ENCODE measurements around the gene PBRM1. TPM values are rescaled to one million over a fixed set of nuclear protein-coding genes. Genes with fewer than 3 reads are reported as not detected.
"Not testable (repeated sequence)": the region's sequence is repeated elsewhere in the genome, so short reads cannot be mapped to it uniquely, and the experiment has no call there.

The PBRM1 gene
- total RNA-seq, 2 experiments from 2014 or later = 52.3 to 59.2 TPM

DNA sequence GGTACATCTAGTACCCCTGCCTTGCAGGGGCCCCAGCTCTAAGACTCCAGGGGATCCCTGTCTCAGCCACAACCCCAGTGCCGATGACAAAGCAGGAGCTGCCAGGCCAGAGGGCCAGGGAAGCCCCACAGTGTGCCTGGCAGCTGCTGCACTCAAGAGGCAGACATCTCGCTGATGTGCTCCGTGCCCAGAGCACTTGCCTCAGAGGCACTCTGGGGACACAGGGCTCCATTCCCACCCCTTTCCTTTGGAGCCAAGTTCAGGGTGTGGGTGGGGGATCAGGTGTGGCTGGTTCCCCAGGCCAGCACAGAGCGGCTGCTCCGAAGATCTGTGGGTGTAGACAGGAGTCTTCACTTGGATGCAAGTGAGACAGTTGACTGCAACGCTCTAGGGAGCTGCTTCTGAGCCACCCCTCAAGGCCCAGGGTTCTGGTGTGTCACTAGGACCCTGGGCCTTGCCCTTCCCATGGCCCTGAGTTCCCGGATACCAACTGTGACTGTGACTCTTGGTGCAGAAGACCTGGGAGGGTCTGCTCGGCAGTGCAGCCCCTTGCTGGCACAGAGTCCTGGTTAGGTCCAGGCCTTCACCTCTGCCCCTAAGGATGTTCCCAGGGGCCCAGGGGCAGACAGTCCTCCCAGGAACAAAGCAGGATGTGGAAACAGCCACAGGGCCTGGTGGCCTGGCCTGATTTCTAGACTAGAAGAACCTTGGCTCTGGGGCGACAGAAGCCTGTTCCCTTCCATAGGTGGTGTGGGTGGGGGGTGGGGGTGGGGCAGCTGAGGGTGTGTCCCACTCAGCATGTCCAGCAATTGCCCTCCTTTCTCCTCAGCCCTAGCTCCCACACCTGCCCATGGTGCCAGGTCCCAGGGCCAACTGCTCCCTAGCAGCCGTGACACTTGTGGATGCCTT, 154.5 kb downstream of the PBRM1 start:
- Mint-ChIP-seq H3K27ac (no peak overlapping the region), H3K36me3 (no peaks in the 10 kb centered on the region), H3K27me3 (no peaks in the 10 kb centered on the region), H3K4me1 (ENCODE audit: low read depth) (peaks cover 16% of the 10 kb centered on the region), H3K9me3 (no peaks in the 10 kb centered on the region), H3K4me3 (no peak overlapping the region)
- intact Hi-C loops (cut with micrococcal nuclease) = loop anchor here (10.0 kb wide), 5 partner anchors 246 to 1354 kb away; partner anchors contain the start of genes ACTR8, DUSP7, GLYCTK and SFMBT1
- CTCF ChIA-PET = no interaction called here
- POLR2A ChIA-PET = no interaction called here
- no peak for DNase-seq

DNA sequence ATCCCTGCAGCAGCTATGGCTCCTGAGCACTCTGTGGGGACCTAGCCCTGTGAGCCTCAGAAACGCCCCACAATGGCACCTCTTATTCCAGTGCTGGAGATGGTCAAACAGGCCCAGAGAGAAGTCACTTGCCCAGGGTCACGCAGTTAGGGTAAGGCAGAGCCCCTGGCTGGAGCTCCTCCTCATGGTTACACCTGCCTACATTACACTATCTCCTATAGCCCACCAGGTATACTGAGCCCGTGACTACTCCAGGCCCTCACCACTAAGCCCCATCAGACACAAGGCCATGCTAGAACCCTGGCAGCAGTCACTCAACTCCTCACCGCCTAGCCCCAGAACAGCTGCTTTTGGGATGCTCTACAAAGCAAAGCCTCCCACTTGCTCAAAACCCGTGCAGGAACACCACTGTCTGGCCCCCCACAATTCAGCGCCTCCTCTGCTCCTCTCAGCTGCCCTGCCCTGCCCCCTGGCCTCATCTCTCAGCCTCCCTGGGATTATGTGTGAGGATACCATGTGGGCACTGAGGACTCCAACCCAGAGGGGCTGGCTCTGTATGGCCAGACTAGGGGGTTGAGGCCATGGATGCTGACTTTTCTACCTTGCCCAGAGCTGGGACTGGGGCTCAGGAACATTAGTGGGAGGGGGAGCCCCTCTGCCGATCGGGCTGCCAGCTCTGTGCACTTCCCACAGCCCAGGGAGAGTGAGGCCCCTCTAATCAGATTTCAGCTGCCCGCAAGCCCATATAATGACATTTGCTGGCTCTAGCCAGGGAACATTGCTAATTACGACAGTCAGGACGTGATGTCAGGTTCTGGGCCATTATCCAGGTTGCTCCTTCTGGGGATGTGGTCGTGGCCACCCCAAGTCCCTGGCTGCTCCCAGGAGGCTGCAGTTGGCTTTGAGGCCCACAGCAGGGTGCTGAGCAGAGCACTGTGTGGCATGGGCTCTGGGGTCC, 156.1 kb downstream of the PBRM1 start:
- H3K4me3 Mint-ChIP-seq = no peak overlapping the region
- H3K9me3 Mint-ChIP-seq = no peaks in the 10 kb centered on the region
- no peak for DNase-seq
- intact Hi-C loops (cut with micrococcal nuclease) = loop anchor here (10.0 kb wide), 5 partner anchors 245 to 1355 kb away; partner anchors contain the start of genes ACTR8, DUSP7, GLYCTK and SFMBT1
- H3K27ac Mint-ChIP-seq = no peak overlapping the region
- H3K4me1 Mint-ChIP-seq (ENCODE audit: low read depth) = peaks cover 7% of the 10 kb centered on the region
- ChIA-PET POLR2A (no interaction called here), CTCF (no interaction called here)
- H3K36me3 Mint-ChIP-seq = no peaks in the 10 kb centered on the region
- H3K27me3 Mint-ChIP-seq = no peaks in the 10 kb centered on the region

DNA sequence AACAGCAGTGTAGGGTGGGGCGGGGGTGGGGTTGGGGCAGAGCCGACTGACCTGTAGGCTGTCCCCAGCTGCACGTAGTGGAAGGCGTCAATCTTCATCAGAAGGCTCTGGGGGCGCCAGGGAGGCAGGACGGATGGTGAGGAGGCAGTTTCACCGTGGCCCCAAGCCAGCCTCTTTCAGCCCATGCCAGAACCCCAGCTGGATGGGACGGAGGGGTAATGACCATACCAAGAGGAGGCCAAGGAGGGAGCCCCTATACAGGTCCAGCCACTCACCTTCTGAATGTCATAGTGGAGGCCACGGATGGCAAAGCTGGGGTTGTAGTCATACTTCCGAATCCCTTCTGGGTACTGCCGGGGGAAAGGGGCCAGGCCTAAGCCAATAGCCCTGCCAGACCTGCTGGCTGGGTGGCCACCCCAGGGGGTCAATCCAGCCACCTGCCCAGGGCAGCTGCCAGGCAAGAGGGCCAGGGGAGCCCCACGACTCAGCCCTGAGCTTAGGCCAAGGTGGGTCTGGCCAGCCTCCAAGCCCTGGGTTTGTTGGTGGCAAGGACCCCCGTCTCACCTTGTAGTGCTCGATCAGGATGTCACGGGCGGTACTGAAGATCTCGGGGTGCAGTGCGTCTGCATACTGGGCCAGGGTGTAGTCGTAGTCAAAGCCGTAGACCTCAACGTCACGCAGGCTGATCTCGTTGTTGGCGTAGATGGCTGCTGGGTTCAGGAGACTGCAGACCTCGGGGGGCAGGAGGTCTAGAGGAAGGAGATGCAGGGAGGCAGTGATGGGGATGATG, 156.9 kb downstream of the PBRM1 start:
- Mint-ChIP-seq H3K4me1 (ENCODE audit: low read depth) (peaks cover 7% of the 10 kb centered on the region), H3K27ac (no peak overlapping the region), H3K4me3 (no peak overlapping the region), H3K36me3 (peaks cover 7% of the 10 kb centered on the region), H3K27me3 (no peaks in the 10 kb centered on the region), H3K9me3 (no peaks in the 10 kb centered on the region)
- DNase-seq = no peak
- ChIA-PET CTCF (no interaction called here), POLR2A (no interaction called here)
- intact Hi-C loops (cut with micrococcal nuclease) = no loop called here

DNA sequence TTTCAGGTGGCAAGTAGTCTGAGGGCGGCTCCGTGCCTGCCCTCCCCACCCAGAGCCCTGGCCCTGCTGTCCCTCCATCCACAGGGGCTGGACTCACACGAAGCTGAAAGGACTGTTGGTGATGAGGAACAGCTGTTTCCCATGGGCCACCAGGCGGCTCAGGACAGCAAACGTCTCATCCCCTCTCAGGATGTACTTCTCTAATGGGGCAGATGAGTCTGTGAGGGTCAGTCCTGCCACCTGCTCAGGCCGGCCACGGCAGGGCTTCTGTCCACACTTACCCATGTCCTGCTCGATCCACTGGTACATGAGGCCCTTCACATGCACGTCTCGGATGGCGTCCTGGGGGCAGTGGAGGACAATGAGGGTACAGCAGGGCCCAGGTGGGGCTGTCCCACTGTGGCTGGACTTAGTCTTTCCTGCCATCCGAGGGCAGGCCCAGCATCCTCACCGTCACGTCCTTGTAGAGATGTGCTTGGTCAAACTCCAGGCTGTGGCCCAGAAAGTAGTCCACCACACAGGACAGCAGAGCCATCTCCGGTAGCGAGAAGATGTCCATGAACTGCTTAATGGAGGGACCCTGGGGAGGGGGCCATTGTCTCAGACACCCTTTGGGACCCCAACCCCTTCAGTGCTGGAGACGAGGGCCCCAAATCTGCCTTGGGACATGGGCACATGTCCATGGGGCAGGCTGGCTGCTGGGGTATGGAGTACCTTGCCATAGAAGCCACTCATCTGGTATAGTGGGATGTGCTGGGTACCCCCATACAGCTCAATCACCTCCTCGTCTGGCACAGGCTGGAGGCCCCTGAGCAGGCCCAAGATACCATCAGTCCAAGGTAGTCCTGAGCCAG, 157.8 kb downstream of the PBRM1 start:
- Mint-ChIP-seq H3K27ac (no peak overlapping the region), H3K36me3 (peaks cover 7% of the 10 kb centered on the region), H3K9me3 (no peaks in the 10 kb centered on the region), H3K4me1 (ENCODE audit: low read depth) (peaks cover 7% of the 10 kb centered on the region), H3K4me3 (no peak overlapping the region), H3K27me3 (no peaks in the 10 kb centered on the region)
- intact Hi-C loops (cut with micrococcal nuclease) = no loop called here
- ChIA-PET CTCF (no interaction called here), POLR2A (no interaction called here)
- no peak for DNase-seq

DNA sequence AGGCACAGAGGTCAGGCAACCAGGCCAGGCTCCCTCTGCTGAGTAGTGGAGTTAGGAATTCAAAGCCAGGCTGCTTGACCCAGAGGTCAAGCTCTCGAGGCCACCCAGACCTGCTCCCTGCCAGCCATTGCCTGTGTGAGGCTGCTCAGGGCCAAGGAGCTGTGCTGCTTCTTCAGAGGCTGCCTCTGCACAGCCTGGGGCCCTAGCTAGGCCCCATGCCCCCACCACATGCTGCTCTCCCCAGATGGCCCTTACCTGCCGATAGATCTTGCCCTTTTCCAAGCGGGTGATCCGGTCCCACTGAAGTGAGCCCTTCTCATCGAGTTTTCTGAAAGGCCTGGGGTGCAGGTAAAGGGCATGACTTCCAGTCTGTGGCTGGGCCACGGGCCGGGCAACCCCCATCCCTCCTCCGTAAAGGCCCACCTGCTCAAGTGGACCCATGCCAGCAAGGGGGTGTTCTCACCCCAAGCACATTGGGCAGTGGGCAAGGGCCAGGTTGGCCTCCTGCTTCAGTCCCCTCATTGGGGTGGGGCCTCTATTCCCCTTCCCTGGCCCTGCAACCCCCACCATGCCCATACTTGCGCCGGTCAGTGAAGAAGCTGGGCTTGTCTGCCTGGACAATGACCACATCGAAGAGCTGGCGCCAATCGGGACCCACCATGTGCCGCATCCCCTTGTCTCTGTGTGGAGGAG, 158.5 kb downstream of the PBRM1 start:
- Mint-ChIP-seq H3K36me3 (peaks cover 7% of the 10 kb centered on the region), H3K9me3 (no peaks in the 10 kb centered on the region), H3K27ac (no peak overlapping the region), H3K4me3 (no peak overlapping the region), H3K27me3 (no peaks in the 10 kb centered on the region), H3K4me1 (ENCODE audit: low read depth) (peaks cover 2% of the 10 kb centered on the region)
- no peak for DNase-seq
- POLR2A ChIA-PET = no interaction called here
- intact Hi-C loops (cut with micrococcal nuclease) = no loop called here
- CTCF ChIA-PET = no interaction called here

DNA sequence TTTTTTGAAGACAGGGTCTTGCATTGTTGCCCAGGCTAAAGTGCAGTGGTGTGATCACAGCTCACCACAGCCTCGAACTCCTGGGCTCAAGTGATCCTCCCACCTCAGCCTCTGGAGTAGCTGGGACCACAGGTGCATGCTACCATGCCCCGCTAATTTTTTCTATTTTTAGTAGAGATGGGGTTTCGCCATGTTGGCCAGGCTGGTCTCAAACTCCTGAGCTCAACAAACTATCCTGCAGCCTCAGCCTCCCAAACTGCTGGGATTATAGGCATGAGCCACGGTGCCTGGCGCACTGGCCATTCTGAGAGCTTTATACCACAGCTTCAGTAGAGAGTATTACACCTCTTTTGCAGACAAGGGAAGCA, 159.1 kb downstream of the PBRM1 start:
- DNase-seq; POLR2A ChIA-PET; H3K36me3 Mint-ChIP-seq; H3K27me3 Mint-ChIP-seq; H3K27ac Mint-ChIP-seq; intact Hi-C loops (cut with micrococcal nuclease); H3K4me3 Mint-ChIP-seq; CTCF ChIA-PET; H3K9me3 Mint-ChIP-seq; H3K4me1 Mint-ChIP-seq (ENCODE audit: low read depth): not testable (repeated sequence)

DNA sequence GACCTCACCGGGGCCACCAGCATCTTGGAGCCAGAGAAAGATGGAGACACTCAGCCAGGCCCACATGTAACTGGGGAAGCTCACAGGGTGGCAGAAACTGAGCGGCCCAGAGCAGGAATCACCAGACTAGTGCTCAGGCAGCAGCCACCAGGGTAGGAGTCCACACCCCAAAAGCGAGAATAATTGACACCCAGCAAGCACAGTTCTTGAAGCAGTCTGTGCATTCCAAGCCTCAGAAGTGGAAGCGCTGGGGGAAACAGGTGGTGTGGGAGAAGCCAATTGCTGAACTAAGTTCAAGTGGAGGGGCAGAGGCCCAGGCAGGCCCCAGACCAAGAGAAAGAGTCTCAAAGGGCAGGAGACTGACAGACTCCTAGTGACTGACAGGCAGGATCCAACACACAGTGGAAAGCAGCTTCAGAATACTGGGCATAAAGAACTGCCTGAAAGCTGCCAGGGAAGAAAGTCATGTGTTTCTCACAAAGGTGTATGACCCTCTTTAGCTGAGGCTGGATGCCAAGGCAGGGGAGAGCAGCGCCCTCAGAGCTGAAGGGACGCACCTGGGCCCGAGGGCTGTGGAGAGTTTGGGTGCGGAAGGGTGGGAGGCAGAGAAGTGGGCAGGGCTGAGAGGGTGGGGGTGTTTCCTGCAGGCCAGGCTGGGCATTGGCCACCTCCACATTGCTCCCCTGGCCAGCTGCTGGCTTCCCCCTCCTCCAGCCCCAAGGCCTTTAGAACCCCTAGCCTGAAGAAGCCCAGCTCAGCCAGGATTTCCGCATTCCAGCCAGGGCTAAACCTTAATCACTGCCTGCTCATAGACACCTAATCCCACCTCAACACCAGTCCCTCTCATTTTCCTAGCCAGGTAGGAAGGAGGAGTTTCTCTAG, 159.8 kb downstream of the PBRM1 start:
- H3K36me3 Mint-ChIP-seq = peaks cover 7% of the 10 kb centered on the region
- no peaks in the 10 kb centered on the region for H3K27me3 Mint-ChIP-seq
- ChIA-PET CTCF (no interaction called here), POLR2A (no interaction called here)
- H3K4me1 Mint-ChIP-seq (ENCODE audit: low read depth) = no peaks in the 10 kb centered on the region
- DNase-seq = no peak
- H3K4me3 Mint-ChIP-seq = no peak overlapping the region
- no peak overlapping the region for H3K27ac Mint-ChIP-seq
- H3K9me3 Mint-ChIP-seq = no peaks in the 10 kb centered on the region
- intact Hi-C loops (cut with micrococcal nuclease) = no loop called here

DNA sequence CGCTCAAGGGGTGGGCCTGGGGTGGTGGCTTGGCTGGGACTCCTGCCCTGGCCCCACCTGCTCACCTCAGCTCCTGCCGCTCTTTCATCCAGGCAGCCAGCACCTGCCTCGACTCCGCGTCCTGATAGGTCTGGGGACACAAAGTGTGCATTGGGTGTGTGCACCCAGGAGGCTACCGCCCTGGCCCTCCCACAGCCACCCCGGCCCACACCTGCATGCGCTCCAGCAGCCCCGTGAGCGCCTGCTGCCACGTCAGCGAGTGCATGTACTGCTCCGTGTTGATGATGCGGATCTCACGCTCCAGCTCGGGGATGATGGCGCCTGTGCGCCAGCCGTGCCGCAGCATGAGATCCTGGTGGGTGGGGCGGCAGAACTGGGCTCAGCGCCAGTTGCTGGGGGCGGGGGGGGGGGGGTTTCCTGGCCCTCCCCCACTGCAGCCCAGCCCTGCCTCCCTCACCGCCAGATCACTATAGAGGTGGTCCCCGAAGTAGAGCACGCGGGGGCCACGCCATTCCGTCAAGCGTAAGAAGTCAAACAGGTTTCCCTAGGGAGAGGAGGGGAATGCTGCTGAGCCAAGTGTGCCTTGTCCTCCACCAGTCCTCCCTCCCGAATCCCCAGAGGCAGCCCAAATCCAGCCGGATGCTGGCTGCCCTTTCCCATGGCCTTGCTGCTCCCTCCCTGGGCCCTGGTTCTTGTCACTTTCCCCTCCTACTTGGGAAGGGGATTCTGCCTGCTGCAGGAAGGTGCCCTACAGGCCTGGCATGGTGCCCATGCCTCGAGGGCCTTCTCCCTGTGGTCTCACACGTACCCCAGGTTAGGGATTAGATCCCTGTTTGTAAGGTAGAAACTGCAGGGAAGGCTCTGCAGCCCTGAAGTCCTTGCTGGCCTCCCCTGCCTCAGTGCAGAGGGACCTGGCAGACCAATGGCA, 160.7 kb downstream of the PBRM1 start:
- no peaks in the 10 kb centered on the region for H3K4me1 Mint-ChIP-seq (ENCODE audit: low read depth)
- no peak overlapping the region for H3K27ac Mint-ChIP-seq
- H3K4me3 Mint-ChIP-seq = no peak overlapping the region
- CTCF ChIA-PET = no interaction called here
- peaks cover 7% of the 10 kb centered on the region for H3K36me3 Mint-ChIP-seq
- H3K9me3 Mint-ChIP-seq = no peaks in the 10 kb centered on the region
- no peak for DNase-seq
- POLR2A ChIA-PET = no interaction called here
- no peaks in the 10 kb centered on the region for H3K27me3 Mint-ChIP-seq
- intact Hi-C loops (cut with micrococcal nuclease) = no loop called here

DNA sequence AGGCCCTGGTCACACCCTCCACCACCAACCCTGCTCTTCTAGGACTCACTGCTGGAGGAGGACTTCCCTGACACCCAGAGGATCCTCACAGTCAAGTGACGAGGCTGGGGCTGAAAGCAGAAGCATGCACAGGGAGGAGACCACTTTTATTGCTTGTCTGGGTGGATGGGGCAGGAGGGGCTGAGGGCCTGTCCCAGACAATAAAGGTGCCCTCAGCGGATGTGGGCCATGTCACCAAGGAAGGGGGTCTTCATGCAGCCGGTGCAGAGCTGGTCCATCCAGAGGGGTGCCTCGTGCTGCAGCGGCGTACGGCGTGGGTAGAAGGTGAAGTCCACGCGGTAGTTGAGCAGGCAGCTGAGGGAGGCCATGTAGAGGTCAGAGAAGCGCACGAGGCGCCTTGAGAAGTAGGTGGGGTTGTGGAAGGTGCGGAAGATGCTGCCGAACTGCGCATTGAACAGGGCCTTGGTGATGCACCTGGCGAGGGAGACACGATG, 161.4 kb downstream of the PBRM1 start:
- H3K4me3 Mint-ChIP-seq = no peak overlapping the region
- H3K36me3 Mint-ChIP-seq = peaks cover 7% of the 10 kb centered on the region
- DNase-seq = no peak

More for the DNA sequence above, 161.4 kb downstream of the PBRM1 start:
- intact Hi-C loops (cut with micrococcal nuclease) = no loop called here
- CTCF ChIA-PET = no interaction called here
- Mint-ChIP-seq H3K4me1 (ENCODE audit: low read depth) (no peaks in the 10 kb centered on the region), H3K9me3 (no peaks in the 10 kb centered on the region), H3K27ac (no peak overlapping the region), H3K27me3 (no peaks in the 10 kb centered on the region)
- POLR2A ChIA-PET = no interaction called here
